ENCODE data around the gene NPEPPS.
"Not testable (repeated sequence)": the region's sequence is repeated elsewhere in the genome, so short reads cannot be mapped to it uniquely, and the experiment has no call there.

The NPEPPS gene, protein sequence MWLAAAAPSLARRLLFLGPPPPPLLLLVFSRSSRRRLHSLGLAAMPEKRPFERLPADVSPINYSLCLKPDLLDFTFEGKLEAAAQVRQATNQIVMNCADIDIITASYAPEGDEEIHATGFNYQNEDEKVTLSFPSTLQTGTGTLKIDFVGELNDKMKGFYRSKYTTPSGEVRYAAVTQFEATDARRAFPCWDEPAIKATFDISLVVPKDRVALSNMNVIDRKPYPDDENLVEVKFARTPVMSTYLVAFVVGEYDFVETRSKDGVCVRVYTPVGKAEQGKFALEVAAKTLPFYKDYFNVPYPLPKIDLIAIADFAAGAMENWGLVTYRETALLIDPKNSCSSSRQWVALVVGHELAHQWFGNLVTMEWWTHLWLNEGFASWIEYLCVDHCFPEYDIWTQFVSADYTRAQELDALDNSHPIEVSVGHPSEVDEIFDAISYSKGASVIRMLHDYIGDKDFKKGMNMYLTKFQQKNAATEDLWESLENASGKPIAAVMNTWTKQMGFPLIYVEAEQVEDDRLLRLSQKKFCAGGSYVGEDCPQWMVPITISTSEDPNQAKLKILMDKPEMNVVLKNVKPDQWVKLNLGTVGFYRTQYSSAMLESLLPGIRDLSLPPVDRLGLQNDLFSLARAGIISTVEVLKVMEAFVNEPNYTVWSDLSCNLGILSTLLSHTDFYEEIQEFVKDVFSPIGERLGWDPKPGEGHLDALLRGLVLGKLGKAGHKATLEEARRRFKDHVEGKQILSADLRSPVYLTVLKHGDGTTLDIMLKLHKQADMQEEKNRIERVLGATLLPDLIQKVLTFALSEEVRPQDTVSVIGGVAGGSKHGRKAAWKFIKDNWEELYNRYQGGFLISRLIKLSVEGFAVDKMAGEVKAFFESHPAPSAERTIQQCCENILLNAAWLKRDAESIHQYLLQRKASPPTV

DNA sequence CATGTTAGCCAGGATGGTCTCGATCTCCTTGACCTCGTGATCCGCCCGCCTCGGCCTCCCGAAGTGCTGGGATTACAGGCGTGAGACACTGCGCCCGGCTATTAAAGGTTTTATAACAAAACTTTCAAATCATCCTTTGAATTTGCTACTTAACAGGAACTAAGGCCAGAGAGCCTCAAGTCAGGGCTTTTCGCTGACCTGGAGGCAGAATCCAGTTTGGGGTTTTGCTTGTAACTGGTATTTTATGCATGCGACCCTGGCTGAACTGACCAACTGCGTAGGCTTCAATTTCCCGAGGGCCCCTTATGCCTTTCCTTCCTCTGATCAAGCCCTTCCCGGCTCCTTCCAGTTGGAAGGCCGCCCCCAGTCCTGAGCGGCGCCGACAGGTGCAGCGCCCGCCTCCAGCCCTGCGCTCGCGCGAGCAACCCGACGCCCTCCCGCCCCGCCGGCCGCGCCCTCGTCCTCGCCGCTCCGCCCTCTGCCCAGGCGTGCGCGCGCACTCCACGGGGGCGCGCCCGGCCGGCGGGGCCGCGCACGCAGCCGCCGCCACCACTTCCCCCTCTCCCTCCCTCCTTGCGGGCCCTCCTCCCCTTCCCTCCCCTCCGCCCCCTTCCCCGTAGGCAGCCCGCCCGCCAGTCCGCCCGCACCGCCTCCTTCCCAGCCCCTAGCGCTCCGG lies at the start of gene NPEPPS:
Gene NPEPPS (plus strand): TSS at position 552 of the 676 bp plus-strand sequence. CDS start 193 bp downstream, outside the sequence.
- peak within 1 kb of the TSS; percentile 84 for H3K27ac ChIP-seq (ENCODE audit: extremely low read depth, low read depth, low read length)
- POLR2A ChIA-PET: not testable (repeated sequence)
- CTCF ChIA-PET: interaction anchor here (0.6 kb wide), 1 partner anchor 14 kb away, joined by 3 read pairs; no protein-coding TSS in a partner anchor

DNA sequence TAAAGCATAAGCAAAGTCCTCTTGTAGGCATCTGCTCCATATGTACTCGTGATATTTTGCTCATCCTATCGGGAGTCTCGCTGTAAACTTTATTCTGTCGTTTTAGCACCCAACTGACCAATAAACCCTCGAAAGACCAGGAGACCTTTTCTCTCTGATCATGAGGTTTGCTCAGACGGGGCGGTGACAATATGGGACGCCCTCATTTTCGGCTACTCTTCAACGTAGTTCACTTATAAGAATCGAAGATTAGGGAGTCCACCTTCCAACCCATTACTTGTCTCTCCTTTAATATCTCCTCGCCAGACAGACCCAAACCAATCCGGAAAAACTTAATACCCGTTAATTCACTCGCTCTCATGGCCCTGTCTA lies 39.1 kb upstream of the NPEPPS start:
- POLR2A ChIA-PET: interaction anchor here (1.2 to 1.9 kb wide), 2 partner anchors 30 to 158 kb away, joined by 3 to 10 read pairs; partner anchors contain the start of gene KPNB1
- H3K27ac ChIP-seq (ENCODE audit: extremely low read depth, low read depth, low read length): 0 out of 2 replicates have a peak overlapping the region, but pooled peaks have one; percentile 44
- CTCF ChIA-PET; H3K4me1 ChIP-seq (ENCODE audit: control insufficient read depth, insufficient read depth, low read length); H3K9me3 ChIP-seq (ENCODE audit: control insufficient read depth, insufficient read depth, low read depth, low read length); H3K36me3 ChIP-seq (ENCODE audit: control insufficient read depth in 2 of 2, insufficient read depth in 1 of 2, low read length in 2 of 2): not testable (repeated sequence)
- peak overlapping the region; percentile 47 for H3K4me3 ChIP-seq (ENCODE audit: low read depth, low read length)

More for the DNA sequence above, at the start of gene NPEPPS:
- H3K4me1 ChIP-seq (ENCODE audit: control insufficient read depth, insufficient read depth, low read length); H3K9me3 ChIP-seq (ENCODE audit: control insufficient read depth, insufficient read depth, low read depth, low read length); H3K36me3 ChIP-seq (ENCODE audit: control insufficient read depth in 2 of 2, insufficient read depth in 1 of 2, low read length in 2 of 2): not testable (repeated sequence)
- TF ChIP-seq, protein P1, sequence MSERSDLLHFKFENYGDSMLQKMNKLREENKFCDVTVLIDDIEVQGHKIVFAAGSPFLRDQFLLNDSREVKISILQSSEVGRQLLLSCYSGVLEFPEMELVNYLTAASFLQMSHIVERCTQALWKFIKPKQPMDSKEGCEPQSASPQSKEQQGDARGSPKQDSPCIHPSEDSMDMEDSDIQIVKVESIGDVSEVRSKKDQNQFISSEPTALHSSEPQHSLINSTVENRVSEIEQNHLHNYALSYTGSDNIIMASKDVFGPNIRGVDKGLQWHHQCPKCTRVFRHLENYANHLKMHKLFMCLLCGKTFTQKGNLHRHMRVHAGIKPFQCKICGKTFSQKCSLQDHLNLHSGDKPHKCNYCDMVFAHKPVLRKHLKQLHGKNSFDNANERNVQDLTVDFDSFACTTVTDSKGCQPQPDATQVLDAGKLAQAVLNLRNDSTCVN (tag by site-specific recombination; optimal IDR thresholded peaks at IDR 0.05): peak; percentile 42
- TF ChIP-seq ZBTB8A (tag by site-specific recombination; IDR thresholded peaks at IDR 0.05): peak; percentile 87
- TF ChIP-seq ZNF341 (tag by site-specific recombination; IDR thresholded peaks at IDR 0.05; ENCODE audit: low read depth): peak; percentile 78
- peak; percentile 52; the same call in 1 of the 2 replicates for TF ChIP-seq ZNF335 (tag by site-specific recombination; conservative IDR thresholded peaks at IDR 0.05)
- TF ChIP-seq, protein P2, sequence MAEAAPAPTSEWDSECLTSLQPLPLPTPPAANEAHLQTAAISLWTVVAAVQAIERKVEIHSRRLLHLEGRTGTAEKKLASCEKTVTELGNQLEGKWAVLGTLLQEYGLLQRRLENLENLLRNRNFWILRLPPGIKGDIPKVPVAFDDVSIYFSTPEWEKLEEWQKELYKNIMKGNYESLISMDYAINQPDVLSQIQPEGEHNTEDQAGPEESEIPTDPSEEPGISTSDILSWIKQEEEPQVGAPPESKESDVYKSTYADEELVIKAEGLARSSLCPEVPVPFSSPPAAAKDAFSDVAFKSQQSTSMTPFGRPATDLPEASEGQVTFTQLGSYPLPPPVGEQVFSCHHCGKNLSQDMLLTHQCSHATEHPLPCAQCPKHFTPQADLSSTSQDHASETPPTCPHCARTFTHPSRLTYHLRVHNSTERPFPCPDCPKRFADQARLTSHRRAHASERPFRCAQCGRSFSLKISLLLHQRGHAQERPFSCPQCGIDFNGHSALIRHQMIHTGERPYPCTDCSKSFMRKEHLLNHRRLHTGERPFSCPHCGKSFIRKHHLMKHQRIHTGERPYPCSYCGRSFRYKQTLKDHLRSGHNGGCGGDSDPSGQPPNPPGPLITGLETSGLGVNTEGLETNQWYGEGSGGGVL (tag by site-specific recombination; IDR thresholded peaks at IDR 0.05): peak; percentile 51; the same call in 1 of the 2 replicates
- TF ChIP-seq, protein P3, sequence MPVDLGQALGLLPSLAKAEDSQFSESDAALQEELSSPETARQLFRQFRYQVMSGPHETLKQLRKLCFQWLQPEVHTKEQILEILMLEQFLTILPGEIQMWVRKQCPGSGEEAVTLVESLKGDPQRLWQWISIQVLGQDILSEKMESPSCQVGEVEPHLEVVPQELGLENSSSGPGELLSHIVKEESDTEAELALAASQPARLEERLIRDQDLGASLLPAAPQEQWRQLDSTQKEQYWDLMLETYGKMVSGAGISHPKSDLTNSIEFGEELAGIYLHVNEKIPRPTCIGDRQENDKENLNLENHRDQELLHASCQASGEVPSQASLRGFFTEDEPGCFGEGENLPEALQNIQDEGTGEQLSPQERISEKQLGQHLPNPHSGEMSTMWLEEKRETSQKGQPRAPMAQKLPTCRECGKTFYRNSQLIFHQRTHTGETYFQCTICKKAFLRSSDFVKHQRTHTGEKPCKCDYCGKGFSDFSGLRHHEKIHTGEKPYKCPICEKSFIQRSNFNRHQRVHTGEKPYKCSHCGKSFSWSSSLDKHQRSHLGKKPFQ (tag by site-specific recombination; IDR thresholded peaks at IDR 0.05): 0 out of 2 replicates have a peak, but pooled peaks have one; percentile 7
- TF ChIP-seq IKZF3 (tag by site-specific recombination; IDR thresholded peaks at IDR 0.05): 0 out of 2 replicates have a peak, but pooled peaks have one; percentile 22
- TF ChIP-seq SP2 (tag by site-specific recombination; IDR thresholded peaks at IDR 0.05): 0 out of 2 replicates have a peak, but pooled peaks have one; percentile 18
- peak within 1 kb of the TSS; percentile 75 for H3K4me3 ChIP-seq (ENCODE audit: low read depth, low read length)

DNA sequence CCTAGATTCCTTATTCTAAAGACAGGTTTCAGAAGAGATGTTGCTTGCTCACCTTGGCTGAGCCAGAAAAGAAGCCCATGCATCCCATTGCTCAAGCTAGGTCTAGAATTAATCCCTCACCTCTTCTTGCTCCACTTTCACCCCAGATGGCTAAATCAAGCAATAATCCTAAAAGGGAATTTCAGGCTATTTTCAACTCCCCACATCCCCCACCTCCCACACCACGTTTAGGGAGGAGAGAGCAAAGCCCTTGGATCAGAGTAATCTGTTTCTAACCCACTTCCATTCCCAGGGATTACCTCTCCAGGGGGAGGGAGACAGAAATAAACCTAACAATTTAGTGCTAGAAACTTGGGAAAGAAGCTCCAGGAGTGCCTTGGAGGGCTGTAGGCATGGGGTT lies 31.8 kb upstream of the NPEPPS start:
- H3K9me3 ChIP-seq (ENCODE audit: control insufficient read depth, insufficient read depth, low read depth, low read length); H3K27ac ChIP-seq (ENCODE audit: extremely low read depth, low read depth, low read length); CTCF ChIA-PET; H3K4me1 ChIP-seq (ENCODE audit: control insufficient read depth, insufficient read depth, low read length); H3K36me3 ChIP-seq (ENCODE audit: control insufficient read depth in 2 of 2, insufficient read depth in 1 of 2, low read length in 2 of 2); POLR2A ChIA-PET; H3K4me3 ChIP-seq (ENCODE audit: low read depth, low read length): not testable (repeated sequence)

DNA sequence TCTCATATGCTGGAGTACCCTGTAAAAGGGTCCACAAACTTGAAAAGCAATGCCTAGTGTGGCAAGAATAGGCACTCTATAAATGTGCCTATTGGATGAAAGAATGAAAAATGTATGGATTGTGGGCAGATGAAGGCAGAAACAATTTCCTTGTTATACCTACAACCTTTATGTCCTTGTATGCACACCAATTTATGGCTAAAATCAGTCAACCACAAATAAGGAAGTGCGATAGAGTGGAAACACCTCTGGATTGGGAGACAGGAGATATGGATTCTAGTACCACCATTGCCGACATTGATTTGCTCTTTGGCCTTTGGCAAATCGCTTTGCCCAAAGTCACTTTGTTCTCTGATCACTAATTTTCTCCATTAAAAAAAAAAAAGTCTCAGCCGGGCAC lies 31.4 kb upstream of the NPEPPS start:
- CTCF ChIA-PET: interaction anchor here (0.7 to 2.6 kb wide), 2 partner anchors 116 to 1869 kb away, joined by 3 to 32 read pairs; no protein-coding TSS in a partner anchor
- POLR2A ChIA-PET: not testable (repeated sequence)

More for the DNA sequence above, 31.4 kb upstream of the NPEPPS start:
- H3K4me3 ChIP-seq (ENCODE audit: low read depth, low read length); H3K27ac ChIP-seq (ENCODE audit: extremely low read depth, low read depth, low read length); H3K4me1 ChIP-seq (ENCODE audit: control insufficient read depth, insufficient read depth, low read length); H3K36me3 ChIP-seq (ENCODE audit: control insufficient read depth in 2 of 2, insufficient read depth in 1 of 2, low read length in 2 of 2); H3K9me3 ChIP-seq (ENCODE audit: control insufficient read depth, insufficient read depth, low read depth, low read length): not testable (repeated sequence)

Measured in HEK293 (cell line).